ENCODE measurements around the gene AMPH.

The AMPH gene

GRCh38 chr7:38465956-38466355, 165.2 kb downstream of the AMPH start:
- TF ChIP-seq, protein P1, sequence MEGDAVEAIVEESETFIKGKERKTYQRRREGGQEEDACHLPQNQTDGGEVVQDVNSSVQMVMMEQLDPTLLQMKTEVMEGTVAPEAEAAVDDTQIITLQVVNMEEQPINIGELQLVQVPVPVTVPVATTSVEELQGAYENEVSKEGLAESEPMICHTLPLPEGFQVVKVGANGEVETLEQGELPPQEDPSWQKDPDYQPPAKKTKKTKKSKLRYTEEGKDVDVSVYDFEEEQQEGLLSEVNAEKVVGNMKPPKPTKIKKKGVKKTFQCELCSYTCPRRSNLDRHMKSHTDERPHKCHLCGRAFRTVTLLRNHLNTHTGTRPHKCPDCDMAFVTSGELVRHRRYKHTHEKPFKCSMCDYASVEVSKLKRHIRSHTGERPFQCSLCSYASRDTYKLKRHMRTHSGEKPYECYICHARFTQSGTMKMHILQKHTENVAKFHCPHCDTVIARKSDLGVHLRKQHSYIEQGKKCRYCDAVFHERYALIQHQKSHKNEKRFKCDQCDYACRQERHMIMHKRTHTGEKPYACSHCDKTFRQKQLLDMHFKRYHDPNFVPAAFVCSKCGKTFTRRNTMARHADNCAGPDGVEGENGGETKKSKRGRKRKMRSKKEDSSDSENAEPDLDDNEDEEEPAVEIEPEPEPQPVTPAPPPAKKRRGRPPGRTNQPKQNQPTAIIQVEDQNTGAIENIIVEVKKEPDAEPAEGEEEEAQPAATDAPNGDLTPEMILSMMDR (IDR thresholded peaks at IDR 0.05; ENCODE audit: low read depth, low read length) = no peak
- no peak for DNase-seq (ENCODE audit: extremely low read depth, low read depth)

- TF ChIP-seq, protein P1 (IDR thresholded peaks at IDR 0.05; ENCODE audit: low read depth, low read length) = no peak
- DNase-seq (ENCODE audit: extremely low read depth, low read depth) = no peak
Observed at GRCh38 chr7:38463277-38464225, 167.6 kb downstream of the AMPH start.

- TF ChIP-seq, protein P1 (IDR thresholded peaks at IDR 0.05; ENCODE audit: low read depth, low read length) = no peak
- no peak for DNase-seq (ENCODE audit: extremely low read depth, low read depth)
Observed at GRCh38 chr7:38462819-38463218, 168.4 kb downstream of the AMPH start.

- no peak for DNase-seq (ENCODE audit: extremely low read depth, low read depth)
- TF ChIP-seq, protein P1 (IDR thresholded peaks at IDR 0.05; ENCODE audit: low read depth, low read length) = no peak
Observed at GRCh38 chr7:38461887-38462286, 169.3 kb downstream of the AMPH start.

- DNase-seq (ENCODE audit: extremely low read depth, low read depth) = no peak
- TF ChIP-seq, protein P1 (IDR thresholded peaks at IDR 0.05; ENCODE audit: low read depth, low read length) = no peak
Observed at GRCh38 chr7:38453826-38454225, 177.3 kb downstream of the AMPH start.

GRCh38 chr7:38453168-38453567, 178.0 kb downstream of the AMPH start:
- DNase-seq (ENCODE audit: extremely low read depth, low read depth) = no peak

GRCh38 chr7:38452681-38453108, 178.5 kb downstream of the AMPH start:
- no peak for DNase-seq (ENCODE audit: extremely low read depth, low read depth)
- TF ChIP-seq, protein P1 (IDR thresholded peaks at IDR 0.05; ENCODE audit: low read depth, low read length) = no peak

More at GRCh38 chr7:38453168-38453567, 178.0 kb downstream of the AMPH start:
- TF ChIP-seq, protein P1 (IDR thresholded peaks at IDR 0.05; ENCODE audit: low read depth, low read length) = no peak

Data from AG09319 (cell line).